HT-29 (cell line): ENCODE data around the gene INSYN2A. TPM values are rescaled to one million over a fixed set of nuclear protein-coding genes. Genes with fewer than 3 reads are reported as not detected.

ENCODE experiments used
- DNase-seq: peaks from one replicate; pipeline ENCODE4 v3.0.0-alpha.2; 2015; ENCODE audit warnings: low spot score
- total RNA-seq: library from RNA; depleted of rRNA; stranded (reverse); fragments of >200 nt; shearing (Covaris generic); gene quantifications from 2 replicates; pipeline ENCODE4 v1.2.3, GENCODE V29; 2014; rRNA removed

INSYN2A gene, protein sequence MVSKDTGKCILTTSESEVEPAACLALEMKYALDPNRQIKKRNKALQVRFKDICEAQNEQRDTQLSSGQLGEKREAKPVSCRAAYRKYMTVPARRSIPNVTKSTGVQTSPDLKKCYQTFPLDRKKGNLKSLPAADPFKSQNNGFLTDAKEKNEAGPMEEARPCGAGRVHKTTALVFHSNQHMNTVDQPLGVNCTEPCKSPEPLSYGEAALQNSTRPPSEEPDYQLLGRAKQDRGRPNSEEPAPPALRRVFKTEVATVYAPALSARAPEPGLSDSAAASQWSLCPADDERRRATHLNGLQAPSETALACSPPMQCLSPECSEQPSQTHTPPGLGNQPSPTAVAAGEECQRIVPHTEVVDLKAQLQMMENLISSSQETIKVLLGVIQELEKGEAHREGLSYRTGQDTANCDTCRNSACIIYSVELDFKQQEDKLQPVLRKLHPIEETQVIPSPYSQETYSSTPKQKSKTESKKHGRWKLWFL
- total RNA-seq: not detected in 2 replicates

DNA sequence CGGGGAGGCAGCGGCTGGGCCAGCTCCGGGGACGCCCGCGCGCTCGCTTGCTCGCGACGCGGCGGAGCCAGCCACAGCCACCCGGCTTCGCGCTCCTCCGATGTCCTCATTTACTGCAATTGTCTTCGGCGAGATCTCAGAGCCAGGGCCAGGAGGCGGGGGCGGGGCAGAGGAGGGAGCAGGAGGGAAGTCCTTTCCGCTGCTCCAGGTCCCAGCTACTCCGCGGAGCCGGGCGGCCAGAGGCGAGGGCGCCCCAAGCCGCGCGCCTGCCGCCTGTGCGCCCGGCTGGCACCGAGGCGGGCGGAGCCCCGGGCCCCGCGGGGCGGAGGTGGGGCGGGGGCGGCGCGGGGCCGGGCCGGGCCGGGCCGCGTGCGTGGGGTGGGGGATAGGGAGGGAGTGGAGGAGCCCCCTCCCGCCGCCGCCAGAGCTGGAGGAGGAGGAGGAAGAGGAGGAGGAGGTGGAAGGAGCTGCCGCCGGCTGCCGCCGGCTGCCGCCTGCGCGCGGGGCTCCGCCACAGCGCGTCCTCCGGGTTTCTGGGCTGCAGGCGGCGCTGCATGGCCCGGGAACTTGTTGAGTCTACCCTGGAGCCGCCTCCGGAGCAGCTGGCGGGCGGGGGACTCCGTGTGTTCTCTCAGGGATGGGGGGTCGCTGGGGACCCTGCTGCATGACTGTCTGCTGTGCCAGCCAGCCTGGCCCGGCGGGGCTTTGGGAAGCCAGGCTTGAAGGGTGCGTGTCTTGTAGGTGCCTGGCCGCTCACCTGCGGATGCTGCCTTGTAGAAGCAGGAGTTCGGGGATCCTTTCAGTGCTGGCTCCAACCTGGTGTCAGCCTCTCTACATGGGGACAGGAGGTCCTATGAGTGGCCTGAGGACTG is at the start of gene INSYN2A:
TSS of gene INSYN2A (minus strand) at position 310 of the 872 bp plus-strand sequence. CDS start 20,196 bp downstream, outside the sequence.
- no peak for DNase-seq

DNA sequence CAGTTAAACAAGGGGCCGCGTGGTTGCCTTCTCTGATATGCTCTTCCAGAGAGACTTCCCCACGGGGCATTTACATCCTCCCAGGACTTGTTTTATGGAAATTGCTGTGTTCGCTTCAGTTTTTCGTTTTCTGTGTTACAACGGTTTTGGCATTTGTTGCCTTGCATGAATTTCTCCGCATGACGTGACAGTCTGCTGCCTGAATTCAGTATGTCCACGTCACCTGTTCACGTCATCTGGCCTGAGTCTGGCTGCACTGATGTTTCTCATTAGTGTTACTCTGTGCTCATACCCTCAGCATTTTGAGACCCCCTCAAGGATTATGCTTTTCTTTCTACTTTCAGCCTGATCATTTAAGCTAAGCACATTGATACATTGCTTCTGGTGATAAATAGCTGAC is 49.1 kb upstream of the INSYN2A start:
- DNase-seq: no peak

DNA sequence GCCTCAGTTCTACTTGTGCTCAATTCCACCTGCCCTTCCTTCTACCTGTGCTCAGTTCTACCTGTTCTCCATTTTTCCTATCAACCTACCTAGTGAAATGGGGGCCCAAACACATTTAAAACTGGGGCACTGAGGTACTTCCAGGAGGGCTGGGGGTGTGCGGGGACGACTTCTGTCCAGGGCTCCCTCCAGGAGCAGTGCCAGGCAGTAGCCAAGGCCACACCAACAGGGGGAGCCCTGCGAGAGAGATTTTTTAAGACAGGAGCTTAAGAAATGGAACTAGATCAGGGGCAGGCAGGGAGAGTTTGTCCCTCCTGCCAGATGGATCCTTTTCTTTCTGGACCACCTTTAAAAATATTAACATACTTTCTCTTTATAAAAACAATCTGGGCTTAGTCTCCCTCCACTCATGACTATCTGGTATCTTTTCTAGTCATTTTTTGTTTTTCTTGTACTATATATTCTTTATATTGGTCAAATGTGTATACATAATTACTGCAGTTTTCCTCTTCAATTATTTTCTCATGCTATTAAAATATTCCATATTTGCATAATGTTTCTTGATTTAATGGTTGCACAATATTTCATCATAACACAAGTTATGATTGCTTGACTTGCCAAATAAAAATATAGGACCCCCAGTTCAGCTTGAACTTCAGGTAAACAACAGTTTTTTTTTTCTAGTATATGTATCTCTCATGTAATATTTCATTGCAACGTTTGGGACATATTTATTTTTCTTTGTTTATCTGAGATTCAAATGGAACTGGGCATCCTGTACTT is 47.3 kb upstream of the INSYN2A start:
- peak; percentile 39 for DNase-seq

DNA sequence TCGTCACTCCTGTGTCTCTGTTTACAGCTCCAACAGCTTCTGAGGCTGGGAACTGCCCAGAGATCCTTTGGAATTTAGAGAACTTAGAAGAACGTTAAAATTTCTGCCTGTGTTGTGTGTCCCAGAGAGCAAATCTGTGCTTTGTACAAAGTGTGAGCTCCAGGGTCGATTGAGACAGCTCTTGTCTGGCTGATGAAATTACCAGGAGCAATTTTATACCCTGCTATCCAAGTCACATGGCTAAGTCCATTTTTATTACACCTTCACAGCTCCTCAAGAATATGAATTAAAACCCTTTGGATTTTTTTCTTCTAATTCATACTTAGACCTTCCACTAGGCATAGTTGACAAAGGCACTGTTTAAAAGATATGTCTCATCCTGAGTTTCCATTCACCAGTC is 46.5 kb upstream of the INSYN2A start:
- DNase-seq: no peak

DNA sequence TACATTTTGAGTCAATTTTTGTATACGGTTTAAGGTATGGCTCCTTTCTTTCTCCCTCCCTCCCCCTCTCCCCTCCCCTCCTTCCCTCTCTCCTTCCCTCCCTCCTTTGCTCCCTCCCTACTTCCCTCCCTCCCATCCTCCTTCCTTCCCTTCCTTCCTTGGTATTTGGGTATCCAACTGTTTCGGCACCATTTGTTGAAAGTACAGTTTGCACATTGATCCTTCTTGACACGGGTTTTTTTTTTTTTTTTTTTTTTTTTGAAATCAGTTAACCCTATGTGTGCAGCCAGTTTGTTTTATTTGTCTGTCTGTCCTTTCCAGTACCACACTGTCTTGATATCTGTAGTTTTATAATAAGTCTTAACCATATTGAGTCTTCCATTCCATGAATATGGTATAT is 39.9 kb upstream of the INSYN2A start:
- DNase-seq: no peak

DNA sequence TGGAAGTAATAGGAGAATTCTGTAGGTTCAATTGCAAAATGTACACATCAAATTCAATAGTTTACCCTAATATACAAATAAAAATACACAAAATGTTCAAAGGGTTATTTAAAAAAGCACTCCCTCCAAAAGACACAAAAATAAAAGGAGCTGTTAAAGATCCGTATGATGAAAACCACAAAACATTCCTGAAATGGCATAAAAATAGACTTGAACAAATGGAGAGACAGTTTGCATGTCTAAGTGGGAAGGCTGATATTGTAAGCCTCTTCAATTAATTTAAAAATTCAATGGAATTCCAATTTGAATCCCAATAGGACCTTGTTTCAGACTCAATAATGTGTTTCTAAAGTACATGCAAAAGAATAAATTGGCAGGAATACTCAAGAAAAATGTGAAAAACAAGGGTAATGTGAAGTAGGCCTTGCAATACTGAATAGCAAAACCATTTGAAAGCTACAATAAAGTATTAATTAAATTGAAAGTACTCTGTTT is 38.0 kb upstream of the INSYN2A start:
- no peak for DNase-seq

DNA sequence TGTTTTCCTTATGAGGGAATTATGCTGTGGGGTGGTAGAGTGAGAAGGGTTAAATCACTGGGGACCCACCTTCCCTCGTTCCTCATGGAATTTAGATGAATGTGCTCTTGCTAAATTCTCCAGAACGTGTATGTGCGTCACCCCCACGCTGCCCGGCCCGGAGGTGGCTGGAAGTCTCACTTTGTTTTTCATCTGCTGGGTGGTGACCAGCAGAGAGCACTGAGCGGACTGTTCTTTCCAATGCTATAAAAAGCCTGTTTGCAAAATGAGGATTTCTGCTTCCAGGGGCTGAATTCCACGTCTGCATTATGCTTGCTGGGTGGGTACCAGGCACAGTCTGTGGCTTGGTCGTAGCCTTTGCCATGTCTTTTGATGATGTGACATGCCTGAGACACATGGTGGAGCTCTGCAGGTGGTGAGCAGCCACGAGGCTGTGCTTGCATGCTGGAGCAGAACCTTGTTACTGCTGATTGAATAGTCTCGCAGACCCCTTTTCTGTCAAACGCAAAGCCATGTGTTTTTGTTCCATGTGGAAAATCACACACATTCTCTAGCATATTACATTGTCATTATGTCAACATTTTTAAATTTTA is 31.9 kb upstream of the INSYN2A start:
- no peak for DNase-seq

DNA sequence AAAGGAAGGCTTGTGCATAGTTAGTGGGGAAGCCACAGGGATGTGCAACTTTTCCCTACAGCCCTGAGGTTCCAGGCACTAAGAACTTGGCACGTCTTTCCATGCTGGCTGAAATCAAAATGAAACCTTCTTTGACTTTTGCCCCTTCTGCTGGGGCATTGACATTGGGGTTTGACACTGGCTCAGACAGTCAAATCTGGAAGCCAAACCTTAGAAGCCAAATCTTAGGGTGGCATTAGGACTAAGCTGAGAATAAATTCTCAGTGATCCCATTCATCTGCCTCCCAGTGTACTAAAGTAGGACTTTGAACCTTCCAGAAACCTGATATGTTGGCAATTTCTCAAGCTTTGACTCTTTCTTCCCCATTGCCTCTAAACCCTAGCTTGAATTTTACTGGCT is 31.3 kb upstream of the INSYN2A start:
- no peak for DNase-seq

DNA sequence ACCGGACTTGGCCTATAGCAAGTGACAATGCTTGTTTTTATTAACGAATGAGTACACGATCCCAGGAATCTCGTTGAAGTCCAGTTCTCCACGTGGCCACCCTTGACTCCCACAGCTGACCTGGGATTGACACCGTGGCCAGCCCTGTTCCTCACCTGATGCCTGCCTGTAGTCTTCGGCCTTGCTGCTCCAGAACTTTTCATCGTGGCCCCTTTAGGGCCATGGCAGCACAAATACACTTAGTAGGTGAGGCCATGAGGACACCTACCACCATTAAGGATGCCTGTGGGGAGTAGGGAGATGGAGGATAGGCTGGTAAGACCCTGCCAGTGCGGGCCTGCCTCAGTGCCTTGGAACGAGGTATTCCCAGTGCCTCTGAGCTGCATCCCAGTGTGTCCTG is 30.6 kb upstream of the INSYN2A start:
- DNase-seq: no peak

DNA sequence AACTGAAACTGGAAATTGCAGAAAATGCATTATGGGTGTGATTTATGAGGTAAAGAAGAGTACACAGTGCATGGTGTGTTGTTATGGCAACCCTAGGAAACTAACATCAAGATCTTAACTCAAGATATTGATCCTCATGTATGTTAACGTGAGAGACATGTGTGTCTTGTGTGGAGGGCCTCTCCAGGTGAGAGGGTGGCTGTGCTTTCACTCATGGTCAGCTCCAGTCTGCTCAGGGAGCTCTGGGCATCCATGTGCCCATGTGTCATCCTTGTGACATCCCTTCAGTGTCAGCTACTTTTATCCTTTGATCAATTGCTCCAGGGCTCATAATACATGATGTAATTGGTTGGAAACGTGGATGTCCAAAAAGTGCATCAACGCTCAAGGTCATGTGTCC is 24.9 kb upstream of the INSYN2A start:
- DNase-seq: no peak

DNA sequence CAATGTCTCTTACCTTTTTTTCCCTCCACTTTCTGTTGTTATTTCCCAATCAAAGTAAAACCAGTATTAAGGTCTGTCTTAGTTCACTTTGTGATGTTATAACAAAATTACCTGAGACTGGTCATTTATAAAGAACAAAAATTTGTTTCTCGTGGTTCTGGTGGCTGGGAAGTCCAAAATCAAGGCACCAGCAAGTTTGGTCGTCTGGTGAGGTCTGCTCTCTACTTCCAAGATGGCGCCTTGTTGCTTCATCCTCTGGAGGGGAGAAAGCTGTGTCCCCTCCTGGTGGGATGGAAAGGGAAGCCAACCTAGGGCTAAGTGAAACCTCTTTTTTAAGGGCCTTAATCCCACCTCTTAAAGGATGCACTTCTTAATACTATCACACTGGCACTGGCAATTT is 22.3 kb upstream of the INSYN2A start:
- DNase-seq: no peak

DNA sequence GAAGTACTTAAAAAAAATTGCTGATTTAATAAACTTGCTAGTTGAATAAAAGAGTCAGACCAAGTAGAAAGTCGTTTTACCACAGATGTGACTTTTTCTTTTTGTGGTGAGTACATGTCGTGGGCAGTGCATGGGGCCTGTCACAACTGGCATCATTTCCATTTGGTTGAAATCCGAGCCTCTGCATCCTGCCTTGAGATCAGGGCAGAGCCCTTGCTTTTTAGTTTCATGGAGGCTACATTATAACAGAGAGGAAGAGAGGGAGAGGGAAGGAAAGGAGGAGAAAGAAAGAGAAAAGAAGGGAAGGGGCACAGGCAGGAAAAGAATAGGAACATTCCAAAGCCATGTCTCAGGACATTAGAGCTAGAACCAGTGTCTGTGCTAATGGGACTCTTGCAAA is 20.4 kb upstream of the INSYN2A start:
- DNase-seq: no peak

DNA sequence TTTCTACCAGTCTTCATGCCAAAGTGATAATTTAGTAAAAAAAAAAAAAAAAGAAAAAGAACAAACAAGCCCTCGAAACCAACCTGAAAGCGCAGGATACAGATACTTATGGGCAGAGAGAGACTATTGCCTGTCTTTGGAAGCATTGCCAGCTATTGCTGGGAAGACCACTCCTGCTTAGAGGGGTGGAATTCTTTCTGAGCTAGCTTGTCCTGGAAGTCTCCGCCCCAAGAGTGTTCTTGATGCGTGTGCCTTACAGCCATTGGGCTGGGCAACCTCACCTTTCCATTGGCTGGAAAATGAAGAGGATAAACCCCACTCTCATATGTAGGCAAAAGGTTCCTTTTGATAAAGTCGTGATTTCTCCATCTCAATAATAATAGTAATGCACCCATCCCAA is 19.9 kb upstream of the INSYN2A start:
- no peak for DNase-seq

DNA sequence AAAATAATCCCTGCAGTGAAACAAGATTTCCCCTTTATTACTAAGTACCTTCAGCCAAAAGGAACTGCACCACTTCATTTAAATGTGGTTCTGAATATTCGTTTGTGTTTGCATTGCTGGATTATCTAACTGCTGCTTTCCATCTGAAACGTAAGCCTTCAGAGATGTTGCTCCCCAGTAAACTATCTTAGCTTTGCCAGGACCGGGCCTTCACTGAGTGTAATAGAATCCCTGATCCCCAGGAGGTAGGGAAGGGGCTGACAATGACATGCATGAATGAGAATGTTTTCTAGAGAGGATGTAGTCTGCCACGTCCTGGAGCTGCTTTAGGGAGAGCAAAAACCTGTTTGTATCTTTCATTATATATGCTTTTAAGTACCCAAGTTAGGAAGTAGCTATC is 19.5 kb upstream of the INSYN2A start:
- DNase-seq: no peak

DNA sequence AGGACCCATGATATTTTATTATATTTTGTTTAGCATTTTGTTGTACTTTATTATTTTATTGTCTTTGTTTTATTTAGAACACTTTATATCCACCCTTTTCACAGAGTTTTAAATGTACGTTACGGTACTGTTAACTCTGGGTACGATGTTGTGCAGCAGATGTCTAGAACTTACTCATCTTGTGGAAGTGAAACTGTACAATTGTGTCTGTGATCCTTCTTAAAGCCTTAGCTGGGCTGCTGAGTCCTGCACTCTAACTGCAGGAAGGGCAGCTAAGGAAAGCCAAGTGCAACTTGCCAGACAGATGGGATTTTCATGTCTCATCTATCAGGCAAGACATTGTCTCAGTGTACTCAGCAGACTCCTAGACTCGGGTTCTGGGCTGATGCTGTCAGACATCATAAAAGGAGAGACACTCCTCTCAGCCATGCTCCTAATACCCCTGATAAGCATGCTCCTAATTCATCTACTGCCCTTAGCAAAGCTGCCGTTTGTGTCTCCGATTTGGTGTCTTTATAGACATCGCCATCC is 14.6 kb upstream of the INSYN2A start:
- DNase-seq: no peak

DNA sequence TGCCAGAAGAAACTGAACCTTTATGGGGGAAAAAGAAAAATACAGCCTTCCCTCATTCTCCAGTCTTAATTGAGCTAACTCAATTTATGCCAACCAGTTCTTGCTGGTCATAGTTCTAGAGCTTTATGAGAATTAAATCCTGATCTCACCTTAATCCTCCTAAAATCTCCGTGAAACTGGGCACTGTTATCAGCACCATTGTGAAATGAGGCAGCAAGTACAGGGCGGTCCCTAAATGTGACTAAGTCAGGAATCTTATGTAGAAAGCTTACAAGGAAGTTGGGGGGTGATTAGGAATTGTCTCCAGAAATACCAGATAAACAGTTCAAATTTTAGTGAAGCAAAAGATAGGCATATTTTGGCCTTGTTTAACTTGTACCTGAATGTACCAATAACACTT is 10.7 kb upstream of the INSYN2A start:
- no peak for DNase-seq

DNA sequence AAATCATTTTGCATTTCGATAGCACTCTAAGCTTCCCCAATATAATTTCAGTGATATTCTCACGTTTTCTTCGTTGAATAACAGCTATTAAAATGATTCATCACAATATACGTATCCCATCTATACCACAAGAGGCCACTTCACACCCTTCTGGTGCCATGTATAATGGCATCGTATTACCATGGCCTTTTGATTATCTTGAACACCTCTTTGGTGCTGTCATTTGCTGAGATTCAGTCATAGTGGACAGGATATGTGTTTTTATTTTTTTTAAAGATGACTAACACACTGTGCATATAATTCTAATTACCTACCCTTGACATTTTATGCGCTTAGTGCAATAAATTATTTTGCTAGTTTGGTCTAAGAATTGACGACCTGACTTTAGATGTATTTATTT is 6.7 kb upstream of the INSYN2A start:
- DNase-seq: no peak

DNA sequence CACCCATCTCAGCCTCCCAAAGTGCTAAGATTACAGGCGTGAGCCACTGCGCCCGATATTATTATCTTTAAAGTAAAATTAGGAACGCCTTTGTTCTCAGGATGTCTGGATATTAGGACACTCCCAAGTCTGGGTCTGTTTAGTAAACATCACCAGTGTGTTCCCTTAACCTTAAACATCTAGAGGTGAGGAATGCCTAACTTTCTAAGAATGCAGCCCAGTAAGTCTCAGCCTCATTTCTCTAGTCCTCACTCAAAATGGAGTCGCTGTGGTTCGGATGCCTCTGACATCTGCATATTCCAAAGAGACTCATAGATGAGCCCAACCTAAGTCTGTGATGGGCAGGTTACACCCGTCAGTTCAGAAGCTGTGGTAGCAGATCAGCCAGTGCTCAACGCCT is 4.3 kb upstream of the INSYN2A start:
- DNase-seq: no peak

DNA sequence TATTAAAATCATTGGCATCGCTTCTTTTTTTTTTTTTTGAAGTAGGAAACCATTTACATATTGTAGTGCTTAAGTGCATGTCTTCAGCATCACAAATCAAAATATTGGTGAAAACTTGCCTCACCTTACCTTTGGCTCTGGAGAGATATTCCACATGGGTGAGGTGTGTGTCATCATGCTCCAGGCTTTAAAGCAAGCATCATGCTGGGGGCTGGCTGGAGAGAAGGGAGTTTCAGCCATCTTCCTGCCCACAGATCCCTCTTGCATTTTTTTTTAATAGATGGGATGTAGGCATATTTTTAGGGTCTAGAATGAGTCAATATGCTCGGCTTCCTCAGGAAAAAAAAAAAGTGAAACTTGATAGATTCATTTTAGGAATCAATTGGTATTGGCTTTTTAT is 2.3 kb upstream of the INSYN2A start:
- no peak for DNase-seq

DNA sequence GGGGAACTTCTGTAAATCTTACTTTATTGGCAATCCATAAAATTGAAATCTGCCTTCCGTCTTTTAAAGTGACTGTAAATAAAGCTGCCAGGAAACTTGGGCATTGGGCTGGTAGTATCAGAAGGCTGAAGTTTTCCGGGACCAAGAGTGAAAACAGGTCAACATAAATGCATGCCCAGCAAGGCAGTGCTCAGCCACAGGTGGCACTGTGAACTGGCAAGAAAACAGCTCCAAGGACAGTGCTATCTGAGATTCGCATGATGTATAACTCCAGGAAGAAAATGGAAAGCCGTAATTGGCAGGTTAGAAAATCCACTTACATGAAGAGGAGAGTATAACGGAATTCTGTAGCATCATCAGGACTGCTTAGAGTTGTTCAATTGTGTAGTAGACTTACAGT is 1.9 kb upstream of the INSYN2A start:
- DNase-seq: no peak

DNA sequence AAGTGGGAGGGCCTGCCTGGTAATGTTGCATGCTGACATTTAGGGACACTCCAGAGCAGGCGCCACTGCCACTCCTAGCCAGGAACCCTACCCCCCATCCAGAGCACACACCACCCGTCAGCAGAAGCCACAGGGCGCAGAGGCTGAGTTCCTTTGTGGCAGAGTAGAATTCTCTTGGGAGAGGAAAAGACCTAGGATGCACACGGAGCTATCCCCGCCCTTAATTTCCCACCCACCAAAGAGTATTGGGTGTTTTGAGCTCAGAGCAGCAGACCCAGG is 702 bp upstream of the INSYN2A start:
- no peak for DNase-seq
